Measurements from ENCODE around the gene SNRNP35.

- no peak for TF ChIP-seq CTCF (IDR thresholded peaks at IDR 0.05)
- TF ChIP-seq POLR2A (IDR thresholded peaks at IDR 0.05) = no peak
Observed at GRCh38 chr12:123516216-123516780, 58.4 kb downstream of the SNRNP35 start.

Measured in breast epithelium (tissue), 3 donors.